ENCODE data around the gene SDR39U1. TPM values are rescaled to one million over a fixed set of nuclear protein-coding genes. Genes with fewer than 3 reads are reported as not detected.
A peak's percentile ranks its signal among the peaks of the same experiment; 100 is the strongest.

Gene SDR39U1
- total and polyA plus RNA-seq, 10 of the 15 experiments (the other 5 are each of a cell fraction or from before 2014, with no cell fraction given), result 14.0 to 89.3 (median 42.2) TPM

DNA sequence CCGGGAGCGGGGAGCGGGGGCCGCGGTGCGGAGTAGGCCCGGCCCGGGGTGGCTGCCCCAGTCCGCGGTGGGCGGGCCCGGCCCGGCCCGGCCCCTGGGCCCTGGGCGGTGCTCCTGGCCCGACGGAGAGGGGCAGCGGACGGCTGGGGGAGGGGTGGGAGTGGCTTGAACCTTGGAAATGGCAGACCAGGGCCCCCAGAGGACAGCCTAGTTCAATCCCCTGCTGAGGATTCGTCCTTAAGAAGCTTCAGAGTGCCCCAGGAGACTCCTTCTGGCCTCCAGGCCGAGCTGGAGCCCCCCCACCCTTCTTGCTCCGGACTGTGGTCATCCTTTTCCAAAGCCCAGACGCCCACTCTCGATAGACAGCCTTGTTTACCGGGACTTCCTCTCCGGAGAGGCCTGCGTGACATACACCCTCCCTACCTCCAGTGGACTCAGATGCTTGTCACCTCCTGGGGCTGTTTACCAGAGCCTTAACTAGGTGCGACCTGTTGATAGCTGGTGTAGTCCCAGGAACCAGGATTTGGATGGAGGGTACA is 12.4 kb downstream of the SDR39U1 start (continued):
- TF ChIP-seq BCL11A (IDR thresholded peaks at IDR 0.05; ENCODE audit: low read depth, low read length) (no peak), CHD2 (IDR thresholded peaks at IDR 0.05; ENCODE audit: borderline replicate concordance, low read depth, low read length) (peak; percentile 43; the same call in 1 of the 2 replicates), CHD4 (IDR thresholded peaks at IDR 0.05) (no peak), NR2C2 (IDR thresholded peaks at IDR 0.05; ENCODE audit: borderline replicate concordance, control insufficient read depth, insufficient read length, low read depth) (no peak), ZNF384 (IDR thresholded peaks at IDR 0.05; ENCODE audit: borderline replicate concordance, low read depth, low read length) (no peak), BRCA1 (IDR thresholded peaks at IDR 0.05; ENCODE audit: low read depth, low read length) (no peak), ESRRA (IDR thresholded peaks at IDR 0.05; ENCODE audit: low read length) (no peak), EGR1 (IDR thresholded peaks at IDR 0.05; ENCODE audit: borderline replicate concordance in 1 of 2, low read depth in 2 of 2, low read length in 2 of 2) (no peak), POLR2A (IDR thresholded peaks at IDR 0.05; ENCODE audit: low read depth, low read length) (no peak), SMARCA5 (IDR thresholded peaks at IDR 0.05) (0 out of 2 replicates have a peak, but pooled peaks have one; percentile 9), ZSCAN29 (IDR thresholded peaks at IDR 0.05) (no peak), ZNF274 (IDR thresholded peaks at IDR 0.05; ENCODE audit: insufficient read depth, insufficient read length) (no peak), RFX5 (IDR thresholded peaks at IDR 0.05; ENCODE audit: low read depth, low read length) (no peak), EP300 (IDR thresholded peaks at IDR 0.05; ENCODE audit: borderline replicate concordance in 1 of 2, control insufficient read depth in 1 of 2, low read depth in 2 of 2, low read length in 2 of 2) (no peak), ETV6 (conservative IDR thresholded peaks at IDR 0.05 in 1 of 2, IDR thresholded peaks at IDR 0.05 in 1 of 2; ENCODE audit: borderline replicate concordance in 1 of 2, low read depth in 1 of 2) (no peak), FOXK2 (IDR thresholded peaks at IDR 0.05) (peak; percentile 53), CBFB (IDR thresholded peaks at IDR 0.05; ENCODE audit: low read depth) (no peak), ZNF207 (IDR thresholded peaks at IDR 0.05; ENCODE audit: borderline replicate concordance) (no peak), CBX5 (IDR thresholded peaks at IDR 0.05; ENCODE audit: low read depth) (no peak), ATF7 (IDR thresholded peaks at IDR 0.05; ENCODE audit: low read depth) (no peak), TCF7 (IDR thresholded peaks at IDR 0.05; ENCODE audit: borderline replicate concordance) (no peak), NR2F1 (conservative IDR thresholded peaks at IDR 0.05) (0 out of 2 replicates have a peak, but pooled peaks have one; percentile 1), WRNIP1 (IDR thresholded peaks at IDR 0.05; ENCODE audit: borderline replicate concordance, low read depth, low read length) (no peak), GABPA (IDR thresholded peaks at IDR 0.05; ENCODE audit: low read depth) (no peak), RELA (IDR thresholded peaks at IDR 0.05; ENCODE audit: borderline replicate concordance, partially characterized antibody) (no peak), SIN3A (IDR thresholded peaks at IDR 0.05; ENCODE audit: low read depth, low read length) (peak; percentile 45; the same call in 1 of the 2 replicates), NR2C1 (IDR thresholded peaks at IDR 0.05) (no peak), SP1 (IDR thresholded peaks at IDR 0.05; ENCODE audit: low read depth, low read length) (no peak)
